Peyer's patch (tissue), 4 donors: ENCODE data around the gene DDOST. TPM values are rescaled to one million over a fixed set of nuclear protein-coding genes. Genes with fewer than 3 reads are reported as not detected.
A peak's percentile ranks its signal among the peaks of the same experiment; 100 is the strongest.

ENCODE experiments used
- DNase-seq, 3 donors: peaks; one replicate each; pipeline ENCODE4 v3.0.0-alpha.2; 2017 to 2019
- H3K27ac ChIP-seq, 4 donors: fragments of 200-600 bp; sonication (generic); one replicate each; pipeline ENCODE4 v1.5.1; 2016 to 2019
- H3K27me3 ChIP-seq, 2 donors: fragments of 200-600 bp; sonication (generic); one replicate each; pipeline ENCODE4 v1.5.1; 2019
- H3K36me3 ChIP-seq, 3 donors: fragments of 200-600 bp; sonication (generic); one replicate each; pipeline ENCODE4 v1.5.1; 2016 to 2019
- H3K4me1 ChIP-seq, 4 donors: fragments of 200-600 bp; sonication (generic); one replicate each; pipeline ENCODE4 v1.5.1; 2016 to 2019
- H3K4me3 ChIP-seq, 4 donors: fragments of 200-600 bp; sonication (generic); 1 replicate in 3 of 4; 2 replicates in 1 of 4; pipeline ENCODE4 v1.5.1; 2016 to 2019; ENCODE audit warnings: mild to moderate bottlenecking in 1 of 4
- H3K9me3 ChIP-seq, 4 donors: fragments of 200-600 bp; sonication (generic); one replicate each; pipeline ENCODE4 v1.5.1; 2016 to 2019; ENCODE audit warnings: mild to moderate bottlenecking in 1 of 4
- POLR2A ChIP-seq, 2 donors: fragments of 450-650 bp; IDR thresholded peaks; one replicate each; pipeline ENCODE4 v1.5.1; 2017; ENCODE audit warnings: antibody characterized with exemption in 2 of 2, mild to moderate bottlenecking in 2 of 2, moderate library complexity in 2 of 2
- total RNA-seq, 4 donors: library from RNA; depleted of rRNA; stranded (reverse); fragments of >200 nt; gene quantifications; one replicate each; pipeline ENCODE4 v1.1.0, GENCODE V29; 2016
- TF ChIP-seq, protein P1 (sequence below), 6 experiments: fragments of 450-650 bp in 4 of 6; fragments of 200-600 bp in 2 of 6; sonication (generic) in 1 of 6; IDR thresholded peaks; one replicate each; pipeline ENCODE4 v1.5.1; 2017 to 2019; ENCODE audit warnings: antibody characterized with exemption in 6 of 6, mild to moderate bottlenecking in 3 of 6, moderate library complexity in 1 of 6

Gene DDOST
- total RNA-seq, 4 donors from 2014 or later = 44.6 to 145 (median 126) TPM

DNA sequence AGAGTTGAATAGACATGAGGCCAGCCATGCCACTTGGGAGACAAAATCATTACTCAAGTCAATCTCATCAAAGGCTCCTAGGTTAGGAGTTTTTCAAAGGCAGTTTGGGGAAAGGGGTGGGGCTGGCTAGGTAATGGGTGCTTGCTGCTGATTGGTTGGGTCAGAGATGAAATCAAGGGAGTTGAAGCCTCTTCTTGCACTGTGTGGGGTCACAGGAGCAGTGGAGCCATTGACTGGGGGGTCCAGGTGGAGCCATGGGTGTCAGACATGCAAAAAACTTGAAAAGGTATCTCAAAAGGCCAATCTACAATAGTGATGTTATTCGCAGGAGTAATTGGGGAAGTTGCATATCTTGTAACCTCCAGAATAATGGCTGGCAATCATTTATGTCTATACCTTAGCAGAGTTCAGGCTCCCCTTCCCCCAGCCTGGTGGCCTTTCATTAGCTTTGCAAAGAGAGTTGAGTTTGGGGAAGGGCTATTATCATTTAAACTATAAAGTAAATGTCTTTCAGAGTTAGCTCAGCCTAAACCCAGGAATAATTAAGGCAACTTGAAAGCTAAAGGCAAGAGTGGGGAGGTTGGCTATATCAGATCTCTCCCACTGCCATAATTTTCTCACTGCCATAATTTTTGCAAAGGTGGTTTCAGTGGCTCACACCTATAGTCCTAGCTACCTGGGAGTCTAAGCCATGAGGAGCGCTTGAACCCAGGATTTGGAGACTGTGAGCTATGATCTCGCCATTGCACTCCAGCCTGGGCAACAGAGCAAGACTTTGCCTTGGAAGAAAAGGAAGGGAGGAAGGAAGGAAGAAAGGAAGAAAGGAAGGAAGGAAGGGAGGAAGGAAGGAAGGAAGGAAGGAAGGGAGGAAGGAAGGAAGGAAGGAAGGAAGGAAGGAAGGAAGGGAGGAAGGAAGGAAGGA lies 35.7 kb downstream of the DDOST start:
- Histone ChIP-seq H3K27me3 (no peaks in the 10 kb centered on the region), H3K4me1 (no peaks in the 10 kb centered on the region), H3K27ac (no peak overlapping the region), H3K4me3 (no peak overlapping the region), H3K9me3 (no peaks in the 10 kb centered on the region), H3K36me3 (no peaks in the 10 kb centered on the region)
- no peak for DNase-seq
- TF ChIP-seq, protein P1, sequence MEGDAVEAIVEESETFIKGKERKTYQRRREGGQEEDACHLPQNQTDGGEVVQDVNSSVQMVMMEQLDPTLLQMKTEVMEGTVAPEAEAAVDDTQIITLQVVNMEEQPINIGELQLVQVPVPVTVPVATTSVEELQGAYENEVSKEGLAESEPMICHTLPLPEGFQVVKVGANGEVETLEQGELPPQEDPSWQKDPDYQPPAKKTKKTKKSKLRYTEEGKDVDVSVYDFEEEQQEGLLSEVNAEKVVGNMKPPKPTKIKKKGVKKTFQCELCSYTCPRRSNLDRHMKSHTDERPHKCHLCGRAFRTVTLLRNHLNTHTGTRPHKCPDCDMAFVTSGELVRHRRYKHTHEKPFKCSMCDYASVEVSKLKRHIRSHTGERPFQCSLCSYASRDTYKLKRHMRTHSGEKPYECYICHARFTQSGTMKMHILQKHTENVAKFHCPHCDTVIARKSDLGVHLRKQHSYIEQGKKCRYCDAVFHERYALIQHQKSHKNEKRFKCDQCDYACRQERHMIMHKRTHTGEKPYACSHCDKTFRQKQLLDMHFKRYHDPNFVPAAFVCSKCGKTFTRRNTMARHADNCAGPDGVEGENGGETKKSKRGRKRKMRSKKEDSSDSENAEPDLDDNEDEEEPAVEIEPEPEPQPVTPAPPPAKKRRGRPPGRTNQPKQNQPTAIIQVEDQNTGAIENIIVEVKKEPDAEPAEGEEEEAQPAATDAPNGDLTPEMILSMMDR (IDR thresholded peaks at IDR 0.05) = no peak
- TF ChIP-seq POLR2A (IDR thresholded peaks at IDR 0.05) = no peak

- no peak overlapping the region for H3K27ac ChIP-seq
- DNase-seq = no peak
- H3K4me1 ChIP-seq = no peaks in the 10 kb centered on the region
- no peaks in the 10 kb centered on the region for H3K27me3 ChIP-seq
- H3K9me3 ChIP-seq = no peaks in the 10 kb centered on the region
- TF ChIP-seq, protein P1 (IDR thresholded peaks at IDR 0.05) = no peak
- no peak for TF ChIP-seq POLR2A (IDR thresholded peaks at IDR 0.05)
- H3K4me3 ChIP-seq = no peak overlapping the region
- H3K36me3 ChIP-seq = no peaks in the 10 kb centered on the region
Observed at GRCh38 chr1:20624709-20625108, 36.5 kb downstream of the DDOST start.

DNA sequence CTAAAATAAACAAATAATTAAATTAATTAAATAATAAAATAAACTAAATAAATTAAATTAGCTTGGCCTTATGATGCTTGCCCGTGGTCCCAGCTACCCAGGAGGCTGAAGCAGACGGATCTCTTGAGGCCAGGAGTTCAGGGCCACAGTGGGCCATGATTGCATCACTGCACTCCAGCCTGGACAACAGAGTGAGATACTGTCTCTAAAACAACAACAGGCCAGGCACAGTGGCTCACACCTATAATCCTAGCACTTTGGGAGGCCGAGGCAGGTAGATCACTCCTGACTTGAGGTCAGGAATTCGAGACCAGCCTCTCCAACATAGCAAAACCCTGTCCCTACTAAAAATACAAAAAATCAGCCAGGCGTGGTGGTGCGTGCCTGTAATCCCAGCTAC lies 40.2 kb downstream of the DDOST start:
- TF ChIP-seq, protein P1 (IDR thresholded peaks at IDR 0.05) = no peak
- TF ChIP-seq POLR2A (IDR thresholded peaks at IDR 0.05) = no peak
- Histone ChIP-seq H3K27ac (no peak overlapping the region), H3K9me3 (no peaks in the 10 kb centered on the region), H3K4me3 (no peak overlapping the region), H3K27me3 (no peaks in the 10 kb centered on the region), H3K4me1 (no peaks in the 10 kb centered on the region), H3K36me3 (no peaks in the 10 kb centered on the region)
- peak in 1 of 3 donors; percentile 5 for DNase-seq

DNA sequence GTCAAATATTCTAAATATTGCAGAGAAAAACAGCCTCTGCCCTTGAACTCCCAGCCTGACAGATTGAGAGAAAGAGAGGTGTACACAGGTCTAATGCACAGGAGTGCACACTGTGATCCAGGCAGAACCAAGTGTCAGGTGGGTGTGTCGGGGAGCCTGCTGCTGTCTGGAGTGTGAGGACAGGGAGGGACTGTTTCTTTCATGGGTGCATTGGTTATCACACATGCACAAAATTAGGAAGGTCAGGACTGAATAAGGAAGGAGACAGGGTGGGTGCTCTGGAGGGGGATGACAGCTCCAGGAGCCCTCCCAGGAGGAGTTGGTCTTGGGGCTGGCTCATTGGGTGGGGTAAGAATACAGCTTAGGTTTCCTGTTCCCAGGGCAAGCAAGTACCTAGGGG lies 41.2 kb downstream of the DDOST start:
- no peaks in the 10 kb centered on the region for H3K9me3 ChIP-seq
- TF ChIP-seq, protein P1 (IDR thresholded peaks at IDR 0.05) = no peak
- no peak for TF ChIP-seq POLR2A (IDR thresholded peaks at IDR 0.05)
- no peak overlapping the region for H3K27ac ChIP-seq
- H3K4me1 ChIP-seq = no peaks in the 10 kb centered on the region
- H3K27me3 ChIP-seq = no peaks in the 10 kb centered on the region
- H3K36me3 ChIP-seq = no peaks in the 10 kb centered on the region
- H3K4me3 ChIP-seq = no peak overlapping the region
- no peak for DNase-seq

DNA sequence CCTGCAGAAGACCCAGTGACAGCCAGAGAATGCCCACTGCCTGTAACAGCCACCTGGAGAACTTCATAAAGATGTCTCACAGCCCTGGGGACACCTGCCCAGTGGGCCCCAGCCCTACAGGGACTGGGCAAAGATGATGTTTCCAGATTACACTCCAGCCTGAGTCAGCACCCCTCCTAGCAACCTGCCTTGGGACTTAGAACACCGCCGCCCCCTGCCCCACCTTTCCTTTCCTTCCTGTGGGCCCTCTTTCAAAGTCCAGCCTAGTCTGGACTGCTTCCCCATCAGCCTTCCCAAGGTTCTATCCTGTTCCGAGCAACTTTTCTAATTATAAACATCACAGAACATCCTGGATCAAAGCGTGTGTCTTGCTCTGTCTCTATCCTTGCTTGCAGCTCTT lies 42.6 kb downstream of the DDOST start:
- no peaks in the 10 kb centered on the region for H3K36me3 ChIP-seq
- H3K27ac ChIP-seq = no peak overlapping the region
- DNase-seq = no peak
- no peak for TF ChIP-seq POLR2A (IDR thresholded peaks at IDR 0.05)
- TF ChIP-seq, protein P1 (IDR thresholded peaks at IDR 0.05) = no peak
- no peaks in the 10 kb centered on the region for H3K9me3 ChIP-seq
- H3K4me3 ChIP-seq = no peak overlapping the region
- H3K27me3 ChIP-seq = no peaks in the 10 kb centered on the region
- H3K4me1 ChIP-seq = peaks cover 0 to 12% (median 0%) of the 10 kb centered on the region in 4 donors
